ENCODE measurements around the gene SCARB2. TPM values are rescaled to one million over a fixed set of nuclear protein-coding genes. Genes with fewer than 3 reads are reported as not detected.

The SCARB2 gene, protein sequence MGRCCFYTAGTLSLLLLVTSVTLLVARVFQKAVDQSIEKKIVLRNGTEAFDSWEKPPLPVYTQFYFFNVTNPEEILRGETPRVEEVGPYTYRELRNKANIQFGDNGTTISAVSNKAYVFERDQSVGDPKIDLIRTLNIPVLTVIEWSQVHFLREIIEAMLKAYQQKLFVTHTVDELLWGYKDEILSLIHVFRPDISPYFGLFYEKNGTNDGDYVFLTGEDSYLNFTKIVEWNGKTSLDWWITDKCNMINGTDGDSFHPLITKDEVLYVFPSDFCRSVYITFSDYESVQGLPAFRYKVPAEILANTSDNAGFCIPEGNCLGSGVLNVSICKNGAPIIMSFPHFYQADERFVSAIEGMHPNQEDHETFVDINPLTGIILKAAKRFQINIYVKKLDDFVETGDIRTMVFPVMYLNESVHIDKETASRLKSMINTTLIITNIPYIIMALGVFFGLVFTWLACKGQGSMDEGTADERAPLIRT
- 88.3 TPM for polyA plus RNA-seq (2013, experiment 1 of 4)
- 98.3 TPM for polyA plus RNA-seq (2013, experiment 2 of 4)
- 68.8 TPM for polyA plus RNA-seq (2013, experiment 3 of 4)
- polyA plus RNA-seq (2013, experiment 4 of 4) = 78.1 TPM

GRCh38 chr4:76213415-76214176 lies at the start of gene SCARB2:
SCARB2 (minus strand) TSS chr4:76213824; CDS start chr4:76213543, 281 bp downstream.
- Histone ChIP-seq H3K27me3 (ENCODE audit: control insufficient read depth, insufficient read depth, low read length, poor library complexity, severe bottlenecking) (peaks cover 9% of the 10 kb centered on the region), H3K4me3 (ENCODE audit: insufficient read depth, low read depth, low read length) (peak within 1 kb of the TSS; percentile 72), H3K4me1 (ENCODE audit: control insufficient read depth, insufficient read depth, low read length) (peaks cover 16% of the 10 kb centered on the region), H3K27ac (ENCODE audit: insufficient read depth, low read depth, low read length, poor library complexity, severe bottlenecking) (peak within 1 kb of the TSS; percentile 78), H3K9me3 (ENCODE audit: control insufficient read depth, low read length) (no peaks in the 10 kb centered on the region), H3K36me3 (ENCODE audit: control insufficient read depth, insufficient read depth, low read length) (peaks cover 4% of the 10 kb centered on the region)
- 0% methylated on average over 94 of the region's 94 CpGs for WGBS, 2 experiments

DNA sequence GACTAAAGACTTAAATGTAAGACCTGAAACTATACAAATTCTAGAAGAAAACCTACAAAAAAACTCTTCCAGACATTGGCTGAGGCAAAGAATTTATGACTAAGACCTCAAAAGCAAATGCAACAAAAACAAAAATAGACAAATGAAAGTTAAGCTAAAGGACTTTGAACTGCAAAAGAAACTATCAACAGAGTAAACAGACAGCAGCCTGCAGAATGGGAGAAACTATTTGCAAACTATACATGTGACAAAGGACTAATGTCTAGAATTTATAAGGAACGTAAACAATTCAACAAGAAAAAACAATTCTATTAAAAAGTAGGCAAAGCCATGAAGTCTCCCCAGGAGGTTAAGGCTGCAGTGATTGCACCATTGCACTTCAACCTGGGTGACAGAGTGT lies 46.9 kb upstream of the SCARB2 start:
- WGBS, 2 experiments = 100% methylated on average over 1 of the region's 1 CpG; no CpG with 5 or more reads in 1 of the 2 experiments
- Histone ChIP-seq H3K27ac (ENCODE audit: insufficient read depth, low read depth, low read length, poor library complexity, severe bottlenecking) (no peak overlapping the region), H3K27me3 (ENCODE audit: control insufficient read depth, insufficient read depth, low read length, poor library complexity, severe bottlenecking) (no peaks in the 10 kb centered on the region)

DNA sequence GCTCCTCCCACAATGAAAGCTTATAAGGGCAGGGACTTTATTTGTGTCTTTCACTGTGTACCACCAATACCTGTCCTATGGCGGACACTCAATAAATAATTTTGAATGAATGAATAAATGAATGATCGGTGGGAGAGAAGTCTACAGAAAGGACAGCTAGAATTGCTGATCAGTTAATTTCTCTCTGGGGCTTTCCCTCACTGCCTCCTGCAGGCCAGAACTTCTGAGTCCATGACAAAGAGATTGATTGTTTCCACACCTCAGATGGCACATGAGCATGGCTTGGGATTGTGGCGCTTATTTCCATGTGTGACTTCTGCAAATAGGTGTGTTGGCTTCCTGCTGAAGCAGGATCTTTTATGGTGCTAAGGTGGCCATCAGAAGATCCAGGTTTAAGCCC lies 44.2 kb upstream of the SCARB2 start:
- 94 to 100% methylated on average over 3 of the region's 3 CpGs for WGBS, 2 experiments
- H3K36me3 ChIP-seq (ENCODE audit: control insufficient read depth, insufficient read depth, low read length) = no peaks in the 10 kb centered on the region
- H3K4me3 ChIP-seq (ENCODE audit: insufficient read depth, low read depth, low read length) = no peak overlapping the region
- no peaks in the 10 kb centered on the region for H3K9me3 ChIP-seq (ENCODE audit: control insufficient read depth, low read length)
- H3K27ac ChIP-seq (ENCODE audit: insufficient read depth, low read depth, low read length, poor library complexity, severe bottlenecking) = no peak overlapping the region
- no peaks in the 10 kb centered on the region for H3K27me3 ChIP-seq (ENCODE audit: control insufficient read depth, insufficient read depth, low read length, poor library complexity, severe bottlenecking)
- no peaks in the 10 kb centered on the region for H3K4me1 ChIP-seq (ENCODE audit: control insufficient read depth, insufficient read depth, low read length)

More for the DNA sequence above, 46.9 kb upstream of the SCARB2 start:
- H3K9me3 ChIP-seq (ENCODE audit: control insufficient read depth, low read length) = no peaks in the 10 kb centered on the region
- no peaks in the 10 kb centered on the region for H3K4me1 ChIP-seq (ENCODE audit: control insufficient read depth, insufficient read depth, low read length)
- H3K4me3 ChIP-seq (ENCODE audit: insufficient read depth, low read depth, low read length) = no peak overlapping the region
- no peaks in the 10 kb centered on the region for H3K36me3 ChIP-seq (ENCODE audit: control insufficient read depth, insufficient read depth, low read length)

DNA sequence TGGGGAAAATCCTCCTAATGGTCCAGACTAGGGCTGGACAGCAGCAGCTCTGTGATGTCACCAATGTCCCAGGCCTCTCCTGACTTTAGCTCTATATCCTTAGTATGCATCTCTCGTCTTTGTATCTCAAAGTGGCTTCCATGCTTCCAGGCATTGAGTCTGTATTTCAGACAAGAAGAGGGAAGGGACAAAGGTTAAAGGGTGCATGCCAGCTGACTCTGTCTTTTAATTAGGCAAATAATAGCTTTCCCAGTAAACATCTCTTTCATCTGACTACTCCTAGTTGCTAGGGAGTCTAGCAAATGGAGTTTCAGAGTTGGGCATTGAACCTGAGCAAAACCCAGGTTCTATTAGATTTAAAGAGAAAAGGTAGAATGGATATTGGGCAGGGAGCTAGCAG lies 43.3 kb upstream of the SCARB2 start:
- H3K4me1 ChIP-seq (ENCODE audit: control insufficient read depth, insufficient read depth, low read length) = peaks cover 4% of the 10 kb centered on the region
- WGBS, 2 experiments = 92 to 95% methylated on average over 1 of the region's 1 CpG

DNA sequence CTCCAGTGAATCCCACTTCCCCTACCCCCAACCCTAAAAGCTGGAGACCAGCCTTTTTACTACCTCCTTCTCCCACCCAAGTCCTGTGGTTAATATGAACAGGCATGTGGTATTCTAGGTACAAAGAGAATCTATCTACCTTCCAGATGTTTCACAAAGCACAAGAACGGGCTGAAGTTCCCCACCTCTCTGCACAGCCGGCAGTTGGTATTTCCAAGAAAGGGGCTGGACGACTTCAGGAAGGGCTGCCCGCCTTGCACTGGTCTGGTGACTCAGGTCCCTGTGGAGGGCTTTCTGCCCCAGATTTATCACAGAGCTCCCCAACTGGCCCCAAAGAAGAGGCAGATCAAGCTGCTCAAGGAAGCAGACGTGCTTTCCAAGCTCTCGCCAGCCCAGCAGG lies 42.4 kb upstream of the SCARB2 start:
- H3K27me3 ChIP-seq (ENCODE audit: control insufficient read depth, insufficient read depth, low read length, poor library complexity, severe bottlenecking) = peaks cover 14% of the 10 kb centered on the region
- H3K27ac ChIP-seq (ENCODE audit: insufficient read depth, low read depth, low read length, poor library complexity, severe bottlenecking) = no peak overlapping the region
- H3K36me3 ChIP-seq (ENCODE audit: control insufficient read depth, insufficient read depth, low read length) = no peaks in the 10 kb centered on the region
- H3K4me3 ChIP-seq (ENCODE audit: insufficient read depth, low read depth, low read length) = no peak overlapping the region
- peaks cover 6% of the 10 kb centered on the region for H3K4me1 ChIP-seq (ENCODE audit: control insufficient read depth, insufficient read depth, low read length)
- H3K9me3 ChIP-seq (ENCODE audit: control insufficient read depth, low read length) = no peaks in the 10 kb centered on the region
- WGBS, 2 experiments = 94 to 96% methylated on average over 6 of the region's 6 CpGs

More for the DNA sequence above, 43.3 kb upstream of the SCARB2 start:
- Histone ChIP-seq H3K9me3 (ENCODE audit: control insufficient read depth, low read length) (no peaks in the 10 kb centered on the region), H3K27me3 (ENCODE audit: control insufficient read depth, insufficient read depth, low read length, poor library complexity, severe bottlenecking) (peaks cover 8% of the 10 kb centered on the region), H3K27ac (ENCODE audit: insufficient read depth, low read depth, low read length, poor library complexity, severe bottlenecking) (no peak overlapping the region), H3K4me3 (ENCODE audit: insufficient read depth, low read depth, low read length) (no peak overlapping the region), H3K36me3 (ENCODE audit: control insufficient read depth, insufficient read depth, low read length) (no peaks in the 10 kb centered on the region)

DNA sequence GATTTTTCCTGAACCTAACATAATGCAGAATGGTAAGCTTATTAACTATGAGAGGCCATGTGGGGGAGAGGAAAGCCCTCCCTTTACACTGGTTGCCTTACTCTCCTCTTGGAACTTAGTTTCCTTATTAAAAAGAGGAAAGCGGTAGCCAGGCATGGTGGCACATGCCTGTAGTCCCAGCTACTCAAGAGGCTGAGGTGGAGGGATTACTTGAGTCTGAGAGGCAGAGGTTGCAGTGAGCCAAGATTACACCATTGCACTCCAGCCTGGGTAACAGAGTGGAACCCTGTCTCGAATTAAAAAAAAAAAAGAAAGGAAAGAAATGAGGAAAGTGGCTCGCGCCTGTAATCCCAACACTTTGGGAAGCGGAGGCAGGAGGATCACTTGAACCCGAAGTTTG lies 39.9 kb upstream of the SCARB2 start:
- H3K4me1 ChIP-seq (ENCODE audit: control insufficient read depth, insufficient read depth, low read length) = peaks cover 6% of the 10 kb centered on the region
- no peaks in the 10 kb centered on the region for H3K36me3 ChIP-seq (ENCODE audit: control insufficient read depth, insufficient read depth, low read length)
- WGBS, 2 experiments = 89 to 90% methylated on average over 6 of the region's 6 CpGs
- peaks cover 28% of the 10 kb centered on the region for H3K27me3 ChIP-seq (ENCODE audit: control insufficient read depth, insufficient read depth, low read length, poor library complexity, severe bottlenecking)
- no peaks in the 10 kb centered on the region for H3K9me3 ChIP-seq (ENCODE audit: control insufficient read depth, low read length)
- no peak overlapping the region for H3K27ac ChIP-seq (ENCODE audit: insufficient read depth, low read depth, low read length, poor library complexity, severe bottlenecking)
- no peak overlapping the region for H3K4me3 ChIP-seq (ENCODE audit: insufficient read depth, low read depth, low read length)

- Histone ChIP-seq H3K4me3 (ENCODE audit: insufficient read depth, low read depth, low read length) (peak overlapping the region; percentile 64), H3K36me3 (ENCODE audit: control insufficient read depth, insufficient read depth, low read length) (no peaks in the 10 kb centered on the region), H3K9me3 (ENCODE audit: control insufficient read depth, low read length) (no peaks in the 10 kb centered on the region), H3K4me1 (ENCODE audit: control insufficient read depth, insufficient read depth, low read length) (peaks cover 6% of the 10 kb centered on the region), H3K27ac (ENCODE audit: insufficient read depth, low read depth, low read length, poor library complexity, severe bottlenecking) (no peak overlapping the region), H3K27me3 (ENCODE audit: control insufficient read depth, insufficient read depth, low read length, poor library complexity, severe bottlenecking) (peaks cover 28% of the 10 kb centered on the region)
- WGBS, 2 experiments = 84 to 91% methylated on average over 8 of the region's 8 CpGs
Measured at GRCh38 chr4:76252271-76252653, 38.6 kb upstream of the SCARB2 start.

DNA sequence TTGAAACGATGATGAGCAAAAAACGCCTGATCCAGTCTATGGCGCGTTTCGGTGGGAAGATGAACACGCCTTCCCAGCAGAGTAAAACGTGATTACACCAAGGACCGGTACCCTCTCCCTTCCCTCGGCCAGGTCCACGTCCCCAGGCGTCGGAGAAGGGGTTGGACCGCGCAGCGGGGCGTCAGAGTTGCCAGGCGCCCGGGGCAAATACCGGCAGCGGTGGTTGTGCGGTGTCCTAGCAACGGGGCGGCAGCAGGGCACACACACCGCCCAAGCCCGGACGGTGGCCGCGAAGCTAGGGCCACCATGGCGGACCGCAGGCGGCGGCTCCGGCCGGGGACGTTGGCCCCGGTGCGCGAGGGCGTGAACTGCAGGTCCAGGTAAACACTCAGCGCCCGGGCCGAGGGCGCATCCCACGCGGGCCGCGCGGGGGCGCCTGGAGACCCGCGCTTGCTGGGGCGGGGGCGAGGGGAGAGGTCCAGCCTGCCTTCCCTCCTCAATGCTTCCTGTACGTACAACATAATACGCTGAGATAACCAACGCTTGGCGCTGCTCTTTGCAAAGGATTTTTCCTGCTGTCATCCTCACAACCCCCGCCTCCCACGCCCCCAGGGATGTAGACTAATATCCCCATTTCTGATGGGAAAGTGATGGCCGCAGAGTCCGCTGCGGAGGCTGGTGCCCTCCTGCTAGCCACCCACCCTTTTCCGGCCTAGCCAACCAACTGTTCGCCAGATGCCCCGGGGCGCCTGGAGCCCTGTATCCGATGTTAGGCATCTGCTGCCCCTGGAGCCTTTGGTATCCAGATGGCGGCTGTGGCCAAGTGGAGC lies 38.0 kb upstream of the SCARB2 start, which contains the start of gene FAM47E:
TSS of gene FAM47E (plus strand) at position 281 of the 830 bp plus-strand sequence. CDS start at position 307, 26 bp downstream.
- Histone ChIP-seq H3K36me3 (ENCODE audit: control insufficient read depth, insufficient read depth, low read length) (no peaks in the 10 kb centered on the region), H3K9me3 (ENCODE audit: control insufficient read depth, low read length) (no peaks in the 10 kb centered on the region), H3K27ac (ENCODE audit: insufficient read depth, low read depth, low read length, poor library complexity, severe bottlenecking) (peak within 1 kb of the TSS; percentile 40), H3K27me3 (ENCODE audit: control insufficient read depth, insufficient read depth, low read length, poor library complexity, severe bottlenecking) (peaks cover 28% of the 10 kb centered on the region), H3K4me1 (ENCODE audit: control insufficient read depth, insufficient read depth, low read length) (peaks cover 6% of the 10 kb centered on the region), H3K4me3 (ENCODE audit: insufficient read depth, low read depth, low read length) (peak within 1 kb of the TSS; percentile 64)
- 12% methylated on average over 68 of the region's 68 CpGs for WGBS, 2 experiments

- Histone ChIP-seq H3K4me3 (ENCODE audit: insufficient read depth, low read depth, low read length) (peak overlapping the region; percentile 64), H3K4me1 (ENCODE audit: control insufficient read depth, insufficient read depth, low read length) (peaks cover 6% of the 10 kb centered on the region), H3K36me3 (ENCODE audit: control insufficient read depth, insufficient read depth, low read length) (no peaks in the 10 kb centered on the region), H3K9me3 (ENCODE audit: control insufficient read depth, low read length) (no peaks in the 10 kb centered on the region), H3K27me3 (ENCODE audit: control insufficient read depth, insufficient read depth, low read length, poor library complexity, severe bottlenecking) (peaks cover 28% of the 10 kb centered on the region), H3K27ac (ENCODE audit: insufficient read depth, low read depth, low read length, poor library complexity, severe bottlenecking) (no peak overlapping the region)
- WGBS, 2 experiments = 32 to 33% methylated on average over 6 of the region's 6 CpGs
Measured at GRCh38 chr4:76250962-76251361, 37.3 kb upstream of the SCARB2 start.

Data from ectodermal cell (in vitro differentiated cells).